Measurements from ENCODE around the gene CLPSL1. TPM values are rescaled to one million over a fixed set of nuclear protein-coding genes. Genes with fewer than 3 reads are reported as not detected.

CLPSL1 gene
- total RNA-seq, 5 donors from 2014 or later (not counting 1 experiment from before 2014, with no cell fraction given), result not detected

- Histone ChIP-seq H3K27me3 (replicated peaks in 1 of 2; ENCODE audit: control insufficient read depth in 2 of 2, extremely low read depth in 1 of 2, insufficient read depth in 2 of 2, low read length in 1 of 2) (peaks cover 0 to 39% of the 10 kb centered on the region in 2 experiments), H3K4me1 (ENCODE audit: control insufficient read depth in 1 of 2, extremely low read depth in 1 of 2, insufficient read depth in 2 of 2, low read length in 2 of 2) (peaks cover 0 to 6% of the 10 kb centered on the region in 2 experiments), H3K27ac (ENCODE audit: low read length) (no peak overlapping the region), H3K9me3 (no peaks in the 10 kb centered on the region), H3K36me3 (ENCODE audit: control insufficient read depth in 2 of 2, extremely low read depth in 1 of 2, insufficient read depth in 1 of 2, low read length in 1 of 2) (no peaks in the 10 kb centered on the region), H3K4me3 (ENCODE audit: control insufficient read depth in 1 of 2, extremely low read depth in 1 of 2, low read length in 1 of 2) (no peak overlapping the region)
- Mint-ChIP-seq H3K36me3 (no peaks in the 10 kb centered on the region), H3K27ac (no peak overlapping the region), H3K27me3 (peaks cover 29 to 35% of the 10 kb centered on the region in 2 donors), H3K9me3 (no peaks in the 10 kb centered on the region), H3K4me3 (no peak overlapping the region), H3K4me1 (peaks cover 5 to 9% (median 5%) of the 10 kb centered on the region in 3 donors)
- ATAC-seq (replicated peaks in 1 of 4) (no peak), DNase-seq (no peak)
- CTCF ChIA-PET, result no interaction called here
- POLR2A ChIA-PET, result no interaction called here
- WGBS (ENCODE audit: insufficient coverage), result no CpG with 5 or more reads among the region's 2 CpGs
Observed at GRCh38 chr6:35781290-35781689, 471 bp downstream of the CLPSL1 start.

- Mint-ChIP-seq H3K4me1 (peaks cover 2 to 4% (median 4%) of the 10 kb centered on the region in 3 donors), H3K27me3 (peaks cover 29 to 40% of the 10 kb centered on the region in 2 donors), H3K36me3 (no peaks in the 10 kb centered on the region), H3K9me3 (no peaks in the 10 kb centered on the region), H3K4me3 (no peak overlapping the region), H3K27ac (no peak overlapping the region)
- H3K4me1 ChIP-seq (ENCODE audit: control insufficient read depth in 1 of 2, extremely low read depth in 1 of 2, insufficient read depth in 2 of 2, low read length in 2 of 2), result no peaks in the 10 kb centered on the region
- ChIA-PET CTCF (no interaction called here), POLR2A (no interaction called here)
- 83% methylated on average over 1 of the region's 3 CpGs for WGBS (ENCODE audit: insufficient coverage)
- H3K27ac ChIP-seq (ENCODE audit: low read length), result no peak overlapping the region
- ATAC-seq (replicated peaks in 1 of 4) (no peak), DNase-seq (no peak)
- peaks cover 0 to 41% of the 10 kb centered on the region in 2 experiments for H3K27me3 ChIP-seq (replicated peaks in 1 of 2; ENCODE audit: control insufficient read depth in 2 of 2, extremely low read depth in 1 of 2, insufficient read depth in 2 of 2, low read length in 1 of 2)
- no peak overlapping the region for H3K4me3 ChIP-seq (ENCODE audit: control insufficient read depth in 1 of 2, extremely low read depth in 1 of 2, low read length in 1 of 2)
- no peaks in the 10 kb centered on the region for H3K9me3 ChIP-seq
- no peaks in the 10 kb centered on the region for H3K36me3 ChIP-seq (ENCODE audit: control insufficient read depth in 2 of 2, extremely low read depth in 1 of 2, insufficient read depth in 1 of 2, low read length in 1 of 2)
Observed at GRCh38 chr6:35782424-35782823, 1.6 kb downstream of the CLPSL1 start.

GRCh38 chr6:35784200-35784599, 3.4 kb downstream of the CLPSL1 start:
- WGBS (ENCODE audit: insufficient coverage), result no CpG with 5 or more reads among the region's 2 CpGs
- H3K27ac ChIP-seq (ENCODE audit: low read length), result no peak overlapping the region
- H3K27me3 ChIP-seq (replicated peaks in 1 of 2; ENCODE audit: control insufficient read depth in 2 of 2, extremely low read depth in 1 of 2, insufficient read depth in 2 of 2, low read length in 1 of 2), result peaks cover 0 to 33% of the 10 kb centered on the region in 2 experiments
- Mint-ChIP-seq H3K27me3 (peaks cover 31 to 50% of the 10 kb centered on the region in 2 donors), H3K27ac (no peak overlapping the region), H3K9me3 (no peaks in the 10 kb centered on the region), H3K36me3 (no peaks in the 10 kb centered on the region), H3K4me1 (no peaks in the 10 kb centered on the region), H3K4me3 (no peak overlapping the region)
- H3K4me1 ChIP-seq (ENCODE audit: control insufficient read depth in 1 of 2, extremely low read depth in 1 of 2, insufficient read depth in 2 of 2, low read length in 2 of 2), result no peaks in the 10 kb centered on the region
- CTCF ChIA-PET, result no interaction called here
- POLR2A ChIA-PET, result no interaction called here
- no peaks in the 10 kb centered on the region for H3K9me3 ChIP-seq
- H3K4me3 ChIP-seq (ENCODE audit: control insufficient read depth in 1 of 2, extremely low read depth in 1 of 2, low read length in 1 of 2), result no peak overlapping the region
- DNase-seq, result no peak
- no peaks in the 10 kb centered on the region for H3K36me3 ChIP-seq (ENCODE audit: control insufficient read depth in 2 of 2, extremely low read depth in 1 of 2, insufficient read depth in 1 of 2, low read length in 1 of 2)
- ATAC-seq (replicated peaks in 1 of 4), result no peak

- H3K27ac ChIP-seq (ENCODE audit: low read length), result no peak overlapping the region
- no peaks in the 10 kb centered on the region for H3K4me1 ChIP-seq (ENCODE audit: control insufficient read depth in 1 of 2, extremely low read depth in 1 of 2, insufficient read depth in 2 of 2, low read length in 2 of 2)
- H3K27me3 ChIP-seq (replicated peaks in 1 of 2; ENCODE audit: control insufficient read depth in 2 of 2, extremely low read depth in 1 of 2, insufficient read depth in 2 of 2, low read length in 1 of 2), result peaks cover 0 to 33% of the 10 kb centered on the region in 2 experiments
- ChIA-PET POLR2A (no interaction called here), CTCF (interaction anchor here in 1 of 2 donors (0.7 kb wide), 1 partner anchor 980 kb away, joined by 5 read pairs; no protein-coding TSS in a partner anchor)
- Mint-ChIP-seq H3K4me1 (no peaks in the 10 kb centered on the region), H3K9me3 (no peaks in the 10 kb centered on the region), H3K36me3 (no peaks in the 10 kb centered on the region), H3K4me3 (no peak overlapping the region), H3K27me3 (peaks cover 32 to 65% of the 10 kb centered on the region in 2 donors), H3K27ac (no peak overlapping the region)
- ATAC-seq (replicated peaks in 1 of 4) (no peak), DNase-seq (no peak)
- H3K36me3 ChIP-seq (ENCODE audit: control insufficient read depth in 2 of 2, extremely low read depth in 1 of 2, insufficient read depth in 1 of 2, low read length in 1 of 2), result no peaks in the 10 kb centered on the region
- no peaks in the 10 kb centered on the region for H3K9me3 ChIP-seq
- no peak overlapping the region for H3K4me3 ChIP-seq (ENCODE audit: control insufficient read depth in 1 of 2, extremely low read depth in 1 of 2, low read length in 1 of 2)
- WGBS (ENCODE audit: insufficient coverage), result 57% methylated on average over 1 of the region's 2 CpGs
Observed at GRCh38 chr6:35786272-35786671, 5.5 kb downstream of the CLPSL1 start.

GRCh38 chr6:35786810-35787209, 6.0 kb downstream of the CLPSL1 start:
- Histone ChIP-seq H3K27me3 (replicated peaks in 1 of 2; ENCODE audit: control insufficient read depth in 2 of 2, extremely low read depth in 1 of 2, insufficient read depth in 2 of 2, low read length in 1 of 2) (peaks cover 0 to 33% of the 10 kb centered on the region in 2 experiments), H3K27ac (ENCODE audit: low read length) (no peak overlapping the region), H3K9me3 (no peaks in the 10 kb centered on the region), H3K4me1 (ENCODE audit: control insufficient read depth in 1 of 2, extremely low read depth in 1 of 2, insufficient read depth in 2 of 2, low read length in 2 of 2) (no peaks in the 10 kb centered on the region), H3K36me3 (ENCODE audit: control insufficient read depth in 2 of 2, extremely low read depth in 1 of 2, insufficient read depth in 1 of 2, low read length in 1 of 2) (no peaks in the 10 kb centered on the region), H3K4me3 (ENCODE audit: control insufficient read depth in 1 of 2, extremely low read depth in 1 of 2, low read length in 1 of 2) (no peak overlapping the region)
- Mint-ChIP-seq H3K4me1 (no peaks in the 10 kb centered on the region), H3K4me3 (no peak overlapping the region), H3K36me3 (no peaks in the 10 kb centered on the region), H3K27ac (no peak overlapping the region), H3K27me3 (peaks cover 28 to 63% of the 10 kb centered on the region in 2 donors), H3K9me3 (no peaks in the 10 kb centered on the region)
- POLR2A ChIA-PET, result no interaction called here
- no peak for DNase-seq
- 46% methylated on average over 25 of the region's 25 CpGs for WGBS (ENCODE audit: insufficient coverage)
- ATAC-seq (replicated peaks in 1 of 4), result no peak
- CTCF ChIA-PET, result no interaction called here

GRCh38 chr6:35787266-35788218, 6.7 kb downstream of the CLPSL1 start:
- POLR2A ChIA-PET, result no interaction called here
- H3K4me3 ChIP-seq (ENCODE audit: control insufficient read depth in 1 of 2, extremely low read depth in 1 of 2, low read length in 1 of 2), result no peak overlapping the region
- Mint-ChIP-seq H3K27ac (no peak overlapping the region), H3K4me1 (no peaks in the 10 kb centered on the region), H3K9me3 (no peaks in the 10 kb centered on the region), H3K36me3 (no peaks in the 10 kb centered on the region), H3K27me3 (peaks cover 22 to 60% of the 10 kb centered on the region in 2 donors), H3K4me3 (no peak overlapping the region)
- H3K9me3 ChIP-seq, result no peaks in the 10 kb centered on the region
- CTCF ChIA-PET, result interaction anchor here in 1 of 2 donors (0.6 kb wide), 1 partner anchor 158 kb away, joined by 3 read pairs; no protein-coding TSS in a partner anchor
- H3K36me3 ChIP-seq (ENCODE audit: control insufficient read depth in 2 of 2, extremely low read depth in 1 of 2, insufficient read depth in 1 of 2, low read length in 1 of 2), result no peaks in the 10 kb centered on the region
- H3K4me1 ChIP-seq (ENCODE audit: control insufficient read depth in 1 of 2, extremely low read depth in 1 of 2, insufficient read depth in 2 of 2, low read length in 2 of 2), result no peaks in the 10 kb centered on the region
- no peak for DNase-seq
- peaks cover 0 to 33% of the 10 kb centered on the region in 2 experiments for H3K27me3 ChIP-seq (replicated peaks in 1 of 2; ENCODE audit: control insufficient read depth in 2 of 2, extremely low read depth in 1 of 2, insufficient read depth in 2 of 2, low read length in 1 of 2)
- no peak for ATAC-seq (replicated peaks in 1 of 4)
- WGBS (ENCODE audit: insufficient coverage), result 82% methylated on average over 11 of the region's 13 CpGs
- H3K27ac ChIP-seq (ENCODE audit: low read length), result no peak overlapping the region

Measured in T-cell (primary cell).